ENCODE data around the gene FBXO40. TPM values are rescaled to one million over a fixed set of nuclear protein-coding genes. Genes with fewer than 3 reads are reported as not detected.

Gene FBXO40
- total and polyA plus RNA-seq, 9 of the 15 experiments (the other 6 are each of a cell fraction or from before 2014, with no cell fraction given), result 0.01 to 0.05 (median 0.04) TPM; not detected in 3

DNA sequence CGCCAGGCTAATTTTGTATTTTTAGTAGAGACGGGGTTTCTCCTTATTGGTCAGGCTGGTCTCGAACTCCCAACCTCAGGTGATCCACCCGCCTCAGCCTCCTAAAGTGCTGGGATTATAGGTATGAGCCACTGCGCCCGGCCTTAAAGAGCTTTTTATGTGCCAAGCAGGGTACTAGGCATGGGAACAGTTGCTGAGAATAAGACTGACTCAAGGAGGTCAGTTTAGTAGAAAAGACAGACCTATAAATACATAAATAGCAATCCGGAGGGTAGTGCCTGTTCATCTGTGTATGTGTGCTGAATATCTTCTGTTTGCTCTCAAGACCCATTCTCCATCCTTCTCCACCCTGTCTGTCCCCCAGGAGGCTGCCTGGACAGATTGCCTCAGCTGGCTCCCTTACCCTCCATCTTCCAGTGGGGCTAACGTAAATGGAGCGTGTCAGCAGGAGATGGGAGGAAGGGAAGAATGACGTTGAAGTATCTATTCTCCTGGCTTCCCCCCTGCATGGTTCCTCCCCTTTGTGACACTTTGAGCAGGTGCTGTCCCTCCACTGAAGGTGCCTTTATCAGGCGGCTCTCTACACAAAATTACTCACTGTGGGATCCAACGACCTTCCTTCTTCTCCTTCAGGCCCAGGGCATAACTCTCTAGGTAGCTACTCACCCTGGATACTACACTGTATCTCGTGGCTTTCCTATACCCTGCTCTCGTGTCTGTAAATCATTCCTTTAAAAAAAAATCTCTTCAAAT, 31.1 kb downstream of the FBXO40 start (continued):
- TF ChIP-seq KHSRP (IDR thresholded peaks at IDR 0.05) (no peak), CBFA2T3 (IDR thresholded peaks at IDR 0.05) (no peak), TAF15 (IDR thresholded peaks at IDR 0.05; ENCODE audit: low read depth, low read length) (no peak), NONO (IDR thresholded peaks at IDR 0.05; ENCODE audit: low read depth in 2 of 2, low read length in 1 of 2) (no peak), ZBTB1 (CRISPR knock-in tag; IDR thresholded peaks at IDR 0.05; ENCODE audit: borderline replicate concordance, low read depth) (no peak), HSF4 (CRISPR knock-in tag; IDR thresholded peaks at IDR 0.05; ENCODE audit: borderline replicate concordance) (no peak), HMG20B (CRISPR knock-in tag; IDR thresholded peaks at IDR 0.05) (no peak), FOXJ2 (tag; IDR thresholded peaks at IDR 0.05) (no peak)
- TF ChIP-seq, protein P1, sequence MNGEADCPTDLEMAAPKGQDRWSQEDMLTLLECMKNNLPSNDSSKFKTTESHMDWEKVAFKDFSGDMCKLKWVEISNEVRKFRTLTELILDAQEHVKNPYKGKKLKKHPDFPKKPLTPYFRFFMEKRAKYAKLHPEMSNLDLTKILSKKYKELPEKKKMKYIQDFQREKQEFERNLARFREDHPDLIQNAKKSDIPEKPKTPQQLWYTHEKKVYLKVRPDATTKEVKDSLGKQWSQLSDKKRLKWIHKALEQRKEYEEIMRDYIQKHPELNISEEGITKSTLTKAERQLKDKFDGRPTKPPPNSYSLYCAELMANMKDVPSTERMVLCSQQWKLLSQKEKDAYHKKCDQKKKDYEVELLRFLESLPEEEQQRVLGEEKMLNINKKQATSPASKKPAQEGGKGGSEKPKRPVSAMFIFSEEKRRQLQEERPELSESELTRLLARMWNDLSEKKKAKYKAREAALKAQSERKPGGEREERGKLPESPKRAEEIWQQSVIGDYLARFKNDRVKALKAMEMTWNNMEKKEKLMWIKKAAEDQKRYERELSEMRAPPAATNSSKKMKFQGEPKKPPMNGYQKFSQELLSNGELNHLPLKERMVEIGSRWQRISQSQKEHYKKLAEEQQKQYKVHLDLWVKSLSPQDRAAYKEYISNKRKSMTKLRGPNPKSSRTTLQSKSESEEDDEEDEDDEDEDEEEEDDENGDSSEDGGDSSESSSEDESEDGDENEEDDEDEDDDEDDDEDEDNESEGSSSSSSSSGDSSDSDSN (IDR thresholded peaks at IDR 0.05; ENCODE audit: borderline replicate concordance in 1 of 2, low read depth in 2 of 2, low read length in 2 of 2), result no peak
